HG03280 (cell line): ENCODE data around the gene ZNF765.
"Not testable (repeated sequence)": the region's sequence is repeated elsewhere in the genome, so short reads cannot be mapped to it uniquely, and the experiment has no call there.

ENCODE experiments used
- ATAC-seq: cut with Tn5 transposase; IDR thresholded peaks from one replicate; pipeline ENCODE4 v1.9.1; 2021; ENCODE audit warnings: mild to moderate bottlenecking, moderate library complexity; ENCODE audit not compliant: unreplicated experiment

Gene ZNF765

DNA sequence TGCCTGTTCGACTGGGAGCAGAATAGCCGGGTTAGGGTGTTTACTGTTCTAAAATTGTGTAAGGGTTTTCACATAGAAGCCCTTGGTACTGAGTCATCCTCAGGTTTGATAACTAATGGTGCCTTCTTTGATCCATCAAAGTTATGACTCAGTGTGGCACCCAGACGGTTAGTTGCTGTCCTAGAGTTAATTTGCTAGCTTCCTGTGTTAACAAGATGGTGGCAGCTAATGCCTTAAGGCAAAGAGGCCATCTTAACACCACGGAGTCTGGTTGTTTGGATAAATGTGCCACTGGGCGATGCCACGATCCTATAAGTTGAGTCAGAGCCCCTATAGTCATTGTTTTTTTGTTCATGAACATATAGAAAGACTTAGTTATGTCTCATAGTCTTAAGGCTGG, 80.5 kb downstream of the ZNF765 start:
- not testable (repeated sequence) for ATAC-seq
